ENCODE data around the gene PPP1R14B. TPM values are rescaled to one million over a fixed set of nuclear protein-coding genes. Genes with fewer than 3 reads are reported as not detected.

Gene PPP1R14B
- total and polyA plus RNA-seq, 2 of the 13 experiments (the other 11 are each of a cell fraction or from before 2014, with no cell fraction given): 110 to 148 TPM

GRCh38 chr11:64237484-64237951 is 9.2 kb downstream of the PPP1R14B start (continued):
- TF ChIP-seq, protein P1, sequence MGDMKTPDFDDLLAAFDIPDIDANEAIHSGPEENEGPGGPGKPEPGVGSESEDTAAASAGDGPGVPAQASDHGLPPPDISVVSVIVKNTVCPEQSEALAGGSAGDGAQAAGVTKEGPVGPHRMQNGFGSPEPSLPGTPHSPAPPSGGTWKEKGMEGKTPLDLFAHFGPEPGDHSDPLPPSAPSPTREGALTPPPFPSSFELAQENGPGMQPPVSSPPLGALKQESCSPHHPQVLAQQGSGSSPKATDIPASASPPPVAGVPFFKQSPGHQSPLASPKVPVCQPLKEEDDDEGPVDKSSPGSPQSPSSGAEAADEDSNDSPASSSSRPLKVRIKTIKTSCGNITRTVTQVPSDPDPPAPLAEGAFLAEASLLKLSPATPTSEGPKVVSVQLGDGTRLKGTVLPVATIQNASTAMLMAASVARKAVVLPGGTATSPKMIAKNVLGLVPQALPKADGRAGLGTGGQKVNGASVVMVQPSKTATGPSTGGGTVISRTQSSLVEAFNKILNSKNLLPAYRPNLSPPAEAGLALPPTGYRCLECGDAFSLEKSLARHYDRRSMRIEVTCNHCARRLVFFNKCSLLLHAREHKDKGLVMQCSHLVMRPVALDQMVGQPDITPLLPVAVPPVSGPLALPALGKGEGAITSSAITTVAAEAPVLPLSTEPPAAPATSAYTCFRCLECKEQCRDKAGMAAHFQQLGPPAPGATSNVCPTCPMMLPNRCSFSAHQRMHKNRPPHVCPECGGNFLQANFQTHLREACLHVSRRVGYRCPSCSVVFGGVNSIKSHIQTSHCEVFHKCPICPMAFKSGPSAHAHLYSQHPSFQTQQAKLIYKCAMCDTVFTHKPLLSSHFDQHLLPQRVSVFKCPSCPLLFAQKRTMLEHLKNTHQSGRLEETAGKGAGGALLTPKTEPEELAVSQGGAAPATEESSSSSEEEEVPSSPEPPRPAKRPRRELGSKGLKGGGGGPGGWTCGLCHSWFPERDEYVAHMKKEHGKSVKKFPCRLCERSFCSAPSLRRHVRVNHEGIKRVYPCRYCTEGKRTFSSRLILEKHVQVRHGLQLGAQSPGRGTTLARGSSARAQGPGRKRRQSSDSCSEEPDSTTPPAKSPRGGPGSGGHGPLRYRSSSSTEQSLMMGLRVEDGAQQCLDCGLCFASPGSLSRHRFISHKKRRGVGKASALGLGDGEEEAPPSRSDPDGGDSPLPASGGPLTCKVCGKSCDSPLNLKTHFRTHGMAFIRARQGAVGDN (CRISPR knock-in tag; IDR thresholded peaks at IDR 0.05): peak; percentile 90
- TF ChIP-seq ZC3H13 (CRISPR knock-in tag; IDR thresholded peaks at IDR 0.05) (peak; percentile 79), CAMTA2 (CRISPR knock-in tag; IDR thresholded peaks at IDR 0.05; ENCODE audit: borderline replicate concordance) (no peak), HOXA7 (CRISPR knock-in tag; IDR thresholded peaks at IDR 0.05) (0 out of 2 replicates have a peak, but pooled peaks have one; percentile 60), FOXJ3 (CRISPR knock-in tag; IDR thresholded peaks at IDR 0.05; ENCODE audit: borderline replicate concordance) (peak; percentile 46; the same call in 1 of the 2 replicates), ONECUT2 (CRISPR knock-in tag; IDR thresholded peaks at IDR 0.05) (no peak), ZNF383 (CRISPR knock-in tag; IDR thresholded peaks at IDR 0.05; ENCODE audit: borderline replicate concordance) (no peak), ATRX (CRISPR knock-in tag; IDR thresholded peaks at IDR 0.05; ENCODE audit: borderline replicate concordance) (no peak), NONO (IDR thresholded peaks at IDR 0.05) (no peak), NONO (CRISPR knock-in tag; conservative IDR thresholded peaks at IDR 0.05) (peak; percentile 85), SOX13 (IDR thresholded peaks at IDR 0.05) (no peak), SOX13 (CRISPR knock-in tag; conservative IDR thresholded peaks at IDR 0.05 in 1 of 2, IDR thresholded peaks at IDR 0.05 in 1 of 2) (peak in 1 of 2 experiments; percentile 65; a peak in 2 of 4 replicates), PPARG (CRISPR knock-in tag; conservative IDR thresholded peaks at IDR 0.05) (0 out of 2 replicates have a peak, but pooled peaks have one; percentile 36), HNF4A (CRISPR knock-in tag; IDR thresholded peaks at IDR 0.05) (peak; percentile 44), DRAP1 (CRISPR knock-in tag; IDR thresholded peaks at IDR 0.05) (peak; percentile 34; the same call in 1 of the 2 replicates), ZNF207 (IDR thresholded peaks at IDR 0.05; ENCODE audit: borderline replicate concordance) (no peak), SAP130 (CRISPR knock-in tag; IDR thresholded peaks at IDR 0.05; ENCODE audit: low read depth) (peak; percentile 95), ZNF260 (CRISPR knock-in tag; IDR thresholded peaks at IDR 0.05; ENCODE audit: borderline replicate concordance, low read depth) (no peak), ZNF205 (CRISPR knock-in tag; IDR thresholded peaks at IDR 0.05) (no peak), ZBTB10 (CRISPR knock-in tag; IDR thresholded peaks at IDR 0.05; ENCODE audit: borderline replicate concordance) (peak; percentile 14; the same call in 1 of the 2 replicates)
- TF ChIP-seq, protein P2, sequence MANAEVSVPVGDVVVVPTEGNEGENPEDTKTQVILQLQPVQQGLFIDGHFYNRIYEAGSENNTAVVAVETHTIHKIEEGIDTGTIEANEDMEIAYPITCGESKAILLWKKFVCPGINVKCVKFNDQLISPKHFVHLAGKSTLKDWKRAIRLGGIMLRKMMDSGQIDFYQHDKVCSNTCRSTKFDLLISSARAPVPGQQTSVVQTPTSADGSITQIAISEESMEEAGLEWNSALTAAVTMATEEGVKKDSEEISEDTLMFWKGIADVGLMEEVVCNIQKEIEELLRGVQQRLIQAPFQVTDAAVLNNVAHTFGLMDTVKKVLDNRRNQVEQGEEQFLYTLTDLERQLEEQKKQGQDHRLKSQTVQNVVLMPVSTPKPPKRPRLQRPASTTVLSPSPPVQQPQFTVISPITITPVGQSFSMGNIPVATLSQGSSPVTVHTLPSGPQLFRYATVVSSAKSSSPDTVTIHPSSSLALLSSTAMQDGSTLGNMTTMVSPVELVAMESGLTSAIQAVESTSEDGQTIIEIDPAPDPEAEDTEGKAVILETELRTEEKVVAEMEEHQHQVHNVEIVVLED (CRISPR knock-in tag; IDR thresholded peaks at IDR 0.05; ENCODE audit: borderline replicate concordance): peak; percentile 51; the same call in 1 of the 2 replicates
- TF ChIP-seq, protein P3, sequence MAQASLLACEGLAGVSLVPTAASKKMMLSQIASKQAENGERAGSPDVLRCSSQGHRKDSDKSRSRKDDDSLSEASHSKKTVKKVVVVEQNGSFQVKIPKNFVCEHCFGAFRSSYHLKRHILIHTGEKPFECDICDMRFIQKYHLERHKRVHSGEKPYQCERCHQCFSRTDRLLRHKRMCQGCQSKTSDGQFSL (CRISPR knock-in tag; IDR thresholded peaks at IDR 0.05): no peak

Measured in HepG2 (cell line).